ENCODE measurements around the gene SMYD2. TPM values are rescaled to one million over a fixed set of nuclear protein-coding genes. Genes with fewer than 3 reads are reported as not detected.

The SMYD2 gene
- total and polyA plus RNA-seq, 2 donors (not counting 1 experiment from before 2014, with no cell fraction given), result 23.3 to 39.2 TPM

DNA sequence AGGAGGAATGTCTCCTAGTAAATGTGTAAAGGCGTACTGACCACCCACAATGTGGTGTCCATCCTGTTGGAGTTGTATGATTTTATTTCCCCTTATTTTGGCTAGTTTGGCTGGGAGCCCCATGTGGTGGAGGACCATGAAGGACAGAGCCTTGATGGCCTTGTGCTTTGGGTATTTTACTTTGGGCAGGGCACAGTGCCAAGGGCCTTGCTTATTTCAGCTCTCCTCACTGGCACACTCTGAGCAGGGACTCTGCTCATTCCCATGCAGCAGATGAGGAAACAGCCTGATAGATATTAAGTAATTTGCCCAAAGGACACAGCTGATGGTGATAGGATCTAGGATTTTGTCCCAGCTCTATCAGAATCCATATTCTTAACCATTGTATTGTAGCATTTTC is 50.2 kb downstream of the SMYD2 start:
- no peak overlapping the region for H3K9ac ChIP-seq (ENCODE audit: insufficient read depth, low read length)
- no peaks in the 10 kb centered on the region for H3K79me2 ChIP-seq (ENCODE audit: control insufficient read depth, insufficient read depth, low read length)
- H3K9me3 ChIP-seq (ENCODE audit: control insufficient read depth, insufficient read depth, low read depth, low read length), result no peaks in the 10 kb centered on the region
- no peak overlapping the region for H2AFZ ChIP-seq (ENCODE audit: low read length)
- no peaks in the 10 kb centered on the region for H3K27me3 ChIP-seq (ENCODE audit: control insufficient read depth, insufficient read depth, low read length)
- peaks cover 4% of the 10 kb centered on the region for H3K4me1 ChIP-seq (ENCODE audit: control insufficient read depth, extremely low read depth, insufficient read depth, low read length)
- no peaks in the 10 kb centered on the region for H4K20me1 ChIP-seq (ENCODE audit: control insufficient read depth, extremely low read depth, insufficient read depth, low read length)
- TF ChIP-seq, protein P1, sequence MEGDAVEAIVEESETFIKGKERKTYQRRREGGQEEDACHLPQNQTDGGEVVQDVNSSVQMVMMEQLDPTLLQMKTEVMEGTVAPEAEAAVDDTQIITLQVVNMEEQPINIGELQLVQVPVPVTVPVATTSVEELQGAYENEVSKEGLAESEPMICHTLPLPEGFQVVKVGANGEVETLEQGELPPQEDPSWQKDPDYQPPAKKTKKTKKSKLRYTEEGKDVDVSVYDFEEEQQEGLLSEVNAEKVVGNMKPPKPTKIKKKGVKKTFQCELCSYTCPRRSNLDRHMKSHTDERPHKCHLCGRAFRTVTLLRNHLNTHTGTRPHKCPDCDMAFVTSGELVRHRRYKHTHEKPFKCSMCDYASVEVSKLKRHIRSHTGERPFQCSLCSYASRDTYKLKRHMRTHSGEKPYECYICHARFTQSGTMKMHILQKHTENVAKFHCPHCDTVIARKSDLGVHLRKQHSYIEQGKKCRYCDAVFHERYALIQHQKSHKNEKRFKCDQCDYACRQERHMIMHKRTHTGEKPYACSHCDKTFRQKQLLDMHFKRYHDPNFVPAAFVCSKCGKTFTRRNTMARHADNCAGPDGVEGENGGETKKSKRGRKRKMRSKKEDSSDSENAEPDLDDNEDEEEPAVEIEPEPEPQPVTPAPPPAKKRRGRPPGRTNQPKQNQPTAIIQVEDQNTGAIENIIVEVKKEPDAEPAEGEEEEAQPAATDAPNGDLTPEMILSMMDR (conservative IDR thresholded peaks at IDR 0.05 in 1 of 2, IDR thresholded peaks at IDR 0.05 in 1 of 2; ENCODE audit: low read depth in 1 of 2, low read length in 2 of 2), result no peak
- no peak for TF ChIP-seq EZH2 (IDR thresholded peaks at IDR 0.05; ENCODE audit: low read length, missing control alignments)
- no peak overlapping the region for H3K4me2 ChIP-seq (ENCODE audit: extremely low read depth, insufficient read depth, low read length)
- no peak for DNase-seq (ENCODE audit: low read depth in 2 of 2)
- no peak overlapping the region for H3K4me3 ChIP-seq (replicated peaks in 1 of 4; ENCODE audit: control extremely low read depth in 1 of 4, insufficient read depth in 1 of 4, low read depth in 3 of 4, low read length in 4 of 4)
- H3K27ac ChIP-seq (ENCODE audit: insufficient read depth, low read length), result no peak overlapping the region
- H3K36me3 ChIP-seq (ENCODE audit: control insufficient read depth, insufficient read depth, low read length), result peaks cover 7% of the 10 kb centered on the region

DNA sequence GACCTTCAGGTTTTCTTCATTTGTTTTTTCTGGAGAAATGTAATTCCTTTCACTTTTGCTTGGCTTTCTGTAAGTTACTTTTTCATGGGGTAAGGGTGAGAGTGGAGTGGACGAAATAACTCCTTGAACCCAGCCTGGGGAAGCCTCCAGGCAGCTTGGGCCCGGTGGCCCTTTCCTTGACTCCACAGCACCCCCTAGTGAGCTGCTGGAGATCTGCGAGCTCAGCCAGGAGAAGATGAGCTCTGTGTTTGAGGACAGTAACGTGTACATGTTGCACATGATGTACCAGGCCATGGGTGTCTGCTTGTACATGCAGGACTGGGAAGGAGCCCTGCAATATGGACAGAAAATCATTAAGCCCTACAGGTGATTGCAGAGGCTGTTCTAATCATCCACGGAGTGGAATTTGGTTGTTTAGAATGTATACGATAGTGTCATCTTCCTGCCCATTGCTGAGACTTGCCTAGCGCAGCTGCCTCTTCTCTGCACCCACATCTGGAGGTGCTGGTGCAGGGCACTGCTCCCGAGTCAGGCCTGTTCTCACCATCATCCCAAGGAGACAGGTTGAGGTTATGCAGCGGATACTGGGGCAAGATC is 51.0 kb downstream of the SMYD2 start:
- H3K9me3 ChIP-seq (ENCODE audit: control insufficient read depth, insufficient read depth, low read depth, low read length), result no peaks in the 10 kb centered on the region
- H3K4me2 ChIP-seq (ENCODE audit: extremely low read depth, insufficient read depth, low read length), result no peak overlapping the region
- no peak overlapping the region for H3K27ac ChIP-seq (ENCODE audit: insufficient read depth, low read length)
- peaks cover 7% of the 10 kb centered on the region for H3K36me3 ChIP-seq (ENCODE audit: control insufficient read depth, insufficient read depth, low read length)
- TF ChIP-seq EZH2 (IDR thresholded peaks at IDR 0.05; ENCODE audit: low read length, missing control alignments), result no peak
- TF ChIP-seq, protein P1 (conservative IDR thresholded peaks at IDR 0.05 in 1 of 2, IDR thresholded peaks at IDR 0.05 in 1 of 2; ENCODE audit: low read depth in 1 of 2, low read length in 2 of 2), result peak; percentile 79 to 90
- H3K4me1 ChIP-seq (ENCODE audit: control insufficient read depth, extremely low read depth, insufficient read depth, low read length), result peaks cover 4% of the 10 kb centered on the region
- no peak overlapping the region for H2AFZ ChIP-seq (ENCODE audit: low read length)
- no peaks in the 10 kb centered on the region for H4K20me1 ChIP-seq (ENCODE audit: control insufficient read depth, extremely low read depth, insufficient read depth, low read length)
- H3K9ac ChIP-seq (ENCODE audit: insufficient read depth, low read length), result no peak overlapping the region
- H3K79me2 ChIP-seq (ENCODE audit: control insufficient read depth, insufficient read depth, low read length), result no peaks in the 10 kb centered on the region
- no peak overlapping the region for H3K4me3 ChIP-seq (replicated peaks in 1 of 4; ENCODE audit: control extremely low read depth in 1 of 4, insufficient read depth in 1 of 4, low read depth in 3 of 4, low read length in 4 of 4)
- no peaks in the 10 kb centered on the region for H3K27me3 ChIP-seq (ENCODE audit: control insufficient read depth, insufficient read depth, low read length)
- DNase-seq (ENCODE audit: low read depth in 2 of 2), result peak; percentile 25 to 45

DNA sequence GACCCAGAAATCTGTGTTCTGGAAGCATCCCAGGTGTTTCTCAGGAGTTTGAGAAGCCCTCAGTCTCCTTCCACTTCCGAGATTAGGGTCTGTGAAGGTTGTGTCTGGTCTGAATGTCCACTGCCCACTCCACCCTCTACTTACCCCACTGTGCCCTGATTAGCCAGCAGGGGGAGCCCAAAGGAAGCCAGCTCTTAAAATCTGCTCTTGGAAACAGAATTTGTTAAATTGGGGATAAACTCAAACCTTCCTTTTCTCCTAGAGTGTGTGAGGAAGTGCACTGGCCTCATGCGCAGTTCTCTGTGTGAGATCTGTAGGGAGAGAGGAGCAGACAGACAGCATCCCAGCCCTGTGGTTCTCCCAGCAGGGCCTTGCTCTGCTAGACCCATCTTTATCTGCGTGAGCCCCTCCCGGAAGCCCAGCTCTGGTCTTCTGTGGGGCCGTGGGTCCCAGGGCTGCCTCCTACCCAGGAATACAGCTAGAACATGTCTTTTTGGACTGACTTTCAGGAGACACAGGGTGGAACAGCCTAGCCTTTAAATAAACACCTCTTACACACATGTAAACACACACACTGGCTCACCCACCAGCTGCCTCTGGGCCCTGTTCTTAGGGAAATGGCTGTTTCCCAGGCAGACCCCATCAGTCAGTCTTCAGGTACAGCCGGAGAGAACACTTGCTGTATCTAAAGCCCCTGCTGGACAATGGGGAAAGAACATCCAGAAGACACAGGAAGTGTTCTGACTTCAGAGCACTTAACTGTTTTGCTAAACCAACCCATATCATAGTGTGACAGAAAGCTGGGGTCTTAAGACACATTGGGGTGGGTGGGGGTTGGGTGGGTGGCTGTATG is 52.2 kb downstream of the SMYD2 start:
- H3K9ac ChIP-seq (ENCODE audit: insufficient read depth, low read length), result no peak overlapping the region
- H3K27ac ChIP-seq (ENCODE audit: insufficient read depth, low read length), result peak overlapping the region; percentile 48
- H3K4me2 ChIP-seq (ENCODE audit: extremely low read depth, insufficient read depth, low read length), result no peak overlapping the region
- no peaks in the 10 kb centered on the region for H3K79me2 ChIP-seq (ENCODE audit: control insufficient read depth, insufficient read depth, low read length)
- peaks cover 4% of the 10 kb centered on the region for H3K4me1 ChIP-seq (ENCODE audit: control insufficient read depth, extremely low read depth, insufficient read depth, low read length)
- DNase-seq (ENCODE audit: low read depth in 2 of 2), result peak; percentile 47 to 70
- no peak overlapping the region for H3K4me3 ChIP-seq (replicated peaks in 1 of 4; ENCODE audit: control extremely low read depth in 1 of 4, insufficient read depth in 1 of 4, low read depth in 3 of 4, low read length in 4 of 4)
- peaks cover 7% of the 10 kb centered on the region for H3K36me3 ChIP-seq (ENCODE audit: control insufficient read depth, insufficient read depth, low read length)
- no peaks in the 10 kb centered on the region for H3K27me3 ChIP-seq (ENCODE audit: control insufficient read depth, insufficient read depth, low read length)
- H2AFZ ChIP-seq (ENCODE audit: low read length), result peak overlapping the region; percentile 40
- H3K9me3 ChIP-seq (ENCODE audit: control insufficient read depth, insufficient read depth, low read depth, low read length), result no peaks in the 10 kb centered on the region
- no peaks in the 10 kb centered on the region for H4K20me1 ChIP-seq (ENCODE audit: control insufficient read depth, extremely low read depth, insufficient read depth, low read length)
- TF ChIP-seq EZH2 (IDR thresholded peaks at IDR 0.05; ENCODE audit: low read length, missing control alignments), result no peak
- TF ChIP-seq, protein P1 (conservative IDR thresholded peaks at IDR 0.05 in 1 of 2, IDR thresholded peaks at IDR 0.05 in 1 of 2; ENCODE audit: low read depth in 1 of 2, low read length in 2 of 2), result peak; percentile 98
